ENCODE data around the gene RICTOR.

RICTOR gene

GRCh38 chr5:38940230-38940858 lies 133.9 kb downstream of the RICTOR start:
- DNase-seq (ENCODE audit: low read depth in 4 of 4, low spot score in 1 of 4): no peak

- no peak for DNase-seq (ENCODE audit: low read depth in 4 of 4, low spot score in 1 of 4)
Observed at GRCh38 chr5:38938973-38939372, 135.2 kb downstream of the RICTOR start.

GRCh38 chr5:38938424-38938823 lies 135.8 kb downstream of the RICTOR start:
- DNase-seq (ENCODE audit: low read depth in 4 of 4, low spot score in 1 of 4): no peak

- no peak for DNase-seq (ENCODE audit: low read depth in 4 of 4, low spot score in 1 of 4)
Observed at GRCh38 chr5:38936269-38936668, 137.9 kb downstream of the RICTOR start.

- no peak for DNase-seq (ENCODE audit: low read depth in 4 of 4, low spot score in 1 of 4)
Observed at GRCh38 chr5:38935437-38935836, 138.8 kb downstream of the RICTOR start.

GRCh38 chr5:38932854-38933408 lies 141.3 kb downstream of the RICTOR start:
- DNase-seq (ENCODE audit: low read depth in 4 of 4, low spot score in 1 of 4): no peak

- DNase-seq (ENCODE audit: low read depth in 4 of 4, low spot score in 1 of 4): no peak
Observed at GRCh38 chr5:38931731-38932130, 142.5 kb downstream of the RICTOR start.

GRCh38 chr5:38929838-38930237 lies 144.4 kb downstream of the RICTOR start:
- no peak for DNase-seq (ENCODE audit: low read depth in 4 of 4, low spot score in 1 of 4)

GRCh38 chr5:38927470-38927869 lies 146.7 kb downstream of the RICTOR start:
- no peak for DNase-seq (ENCODE audit: low read depth in 4 of 4, low spot score in 1 of 4)

- DNase-seq (ENCODE audit: low read depth in 4 of 4, low spot score in 1 of 4): no peak
Observed at GRCh38 chr5:38926121-38926520, 148.1 kb downstream of the RICTOR start.

GRCh38 chr5:38925154-38925925 lies 148.9 kb downstream of the RICTOR start:
- DNase-seq (ENCODE audit: low read depth in 4 of 4, low spot score in 1 of 4): no peak

- no peak for DNase-seq (ENCODE audit: low read depth in 4 of 4, low spot score in 1 of 4)
Observed at GRCh38 chr5:38923661-38924451, 150.3 kb downstream of the RICTOR start.

GRCh38 chr5:38922199-38922598 lies 152.0 kb downstream of the RICTOR start:
- peak in 2 of 4 experiments; percentile 17 to 28 for DNase-seq (ENCODE audit: low read depth in 4 of 4, low spot score in 1 of 4)

- no peak for DNase-seq (ENCODE audit: low read depth in 4 of 4, low spot score in 1 of 4)
Observed at GRCh38 chr5:38921174-38921573, 153.0 kb downstream of the RICTOR start.

GRCh38 chr5:38916802-38917201 lies 157.4 kb downstream of the RICTOR start:
- DNase-seq (ENCODE audit: low read depth in 4 of 4, low spot score in 1 of 4): no peak

GRCh38 chr5:38913714-38914113 lies 160.5 kb downstream of the RICTOR start:
- no peak for DNase-seq (ENCODE audit: low read depth in 4 of 4, low spot score in 1 of 4)

GRCh38 chr5:38911933-38912332 lies 162.3 kb downstream of the RICTOR start:
- no peak for DNase-seq (ENCODE audit: low read depth in 4 of 4, low spot score in 1 of 4)

GRCh38 chr5:38906503-38906902 lies 167.7 kb downstream of the RICTOR start:
- no peak for DNase-seq (ENCODE audit: low read depth in 4 of 4, low spot score in 1 of 4)

- no peak for DNase-seq (ENCODE audit: low read depth in 4 of 4, low spot score in 1 of 4)
Observed at GRCh38 chr5:38905516-38905915, 168.7 kb downstream of the RICTOR start.

GRCh38 chr5:38899936-38900335 lies 174.3 kb downstream of the RICTOR start:
- no peak for DNase-seq (ENCODE audit: low read depth in 4 of 4, low spot score in 1 of 4)

GRCh38 chr5:38896760-38897159 lies 177.4 kb downstream of the RICTOR start:
- DNase-seq (ENCODE audit: low read depth in 4 of 4, low spot score in 1 of 4): no peak

GRCh38 chr5:38892363-38892762 lies 181.8 kb downstream of the RICTOR start:
- DNase-seq (ENCODE audit: low read depth in 4 of 4, low spot score in 1 of 4): no peak

All from stimulated activated CD4-positive, alpha-beta T cell treated with anti-CD3 and anti-CD28 coated beads, Interleukin-1b, Interleukin-23, amount 100 ng/mL, for 24 hours (primary cell).